H9 (cell line): ENCODE results near the gene LFNG. TPM values are rescaled to one million over a fixed set of nuclear protein-coding genes. Genes with fewer than 3 reads are reported as not detected.

Experiments used
- DNase-seq: peaks from one replicate; pipeline ENCODE4 v3.0.0-alpha.2; 2017
- H2AFZ ChIP-seq: one replicate; pipeline ENCODE4 v1.6.1; 2013; ENCODE audit warnings: mild to moderate bottlenecking, low read length, control low read depth, moderate library complexity
- H2AK5ac ChIP-seq: 2 replicates; pipeline ENCODE4 v1.6.1; 2013; ENCODE audit warnings: low read length, control low read depth, mixed read lengths; ENCODE audit not compliant: insufficient read length
- H2BK120ac ChIP-seq: one replicate; pipeline ENCODE4 v1.6.1; 2013; ENCODE audit warnings: low read depth, mild to moderate bottlenecking, low read length, control low read depth, inconsistent platforms; ENCODE audit not compliant: poor library complexity, severe bottlenecking
- H2BK12ac ChIP-seq: 2 replicates; pipeline ENCODE4 v1.6.1; 2013; ENCODE audit warnings: low read length, control low read depth, mixed read lengths, low read depth; ENCODE audit not compliant: insufficient read length
- H2BK15ac ChIP-seq: 2 replicates; pipeline ENCODE4 v1.6.1; 2013; ENCODE audit warnings: low read depth, low read length, control low read depth
- H2BK20ac ChIP-seq: one replicate; pipeline ENCODE4 v1.6.1; 2013; ENCODE audit warnings: low read depth, mild to moderate bottlenecking, low read length, control low read depth, inconsistent platforms; ENCODE audit not compliant: poor library complexity, severe bottlenecking
- H2BK5ac ChIP-seq: 2 replicates; pipeline ENCODE4 v1.6.1; 2013; ENCODE audit warnings: low read length, control low read depth, mixed read lengths; ENCODE audit not compliant: insufficient read length
- H3K14ac ChIP-seq: 2 replicates; pipeline ENCODE4 v1.6.1; 2013; ENCODE audit warnings: low read length, control low read depth; ENCODE audit not compliant: insufficient read depth
- H3K18ac ChIP-seq: 2 replicates; pipeline ENCODE4 v1.6.1; 2013; ENCODE audit warnings: low read depth, mild to moderate bottlenecking, mixed read lengths, low read length, control low read depth; ENCODE audit not compliant: insufficient read length
- H3K23ac ChIP-seq: 2 replicates; pipeline ENCODE4 v1.6.1; 2013; ENCODE audit warnings: low read length, control low read depth, mixed read lengths, low read depth; ENCODE audit not compliant: insufficient read length
- H3K23me2 ChIP-seq: 2 replicates; pipeline ENCODE4 v1.6.1; 2013; ENCODE audit warnings: low read depth, mild to moderate bottlenecking, mixed read lengths, low read length, control low read depth; ENCODE audit not compliant: insufficient read length, poor library complexity, severe bottlenecking
- H3K27ac ChIP-seq: 2 replicates; pipeline ENCODE4 v1.5.1; 2013; ENCODE audit warnings: low read length, control low read depth, mixed read lengths, low read depth; ENCODE audit not compliant: insufficient read length
- H3K27me3 ChIP-seq: 2 replicates; pipeline ENCODE4 v1.6.1; 2013; ENCODE audit warnings: low read length, control low read depth, inconsistent platforms; ENCODE audit not compliant: insufficient read depth
- H3K4ac ChIP-seq: 2 replicates; pipeline ENCODE4 v1.6.1; 2013; ENCODE audit warnings: low read depth, mild to moderate bottlenecking, control low read depth, inconsistent platforms, low read length, moderate library complexity
- H3K4me1 ChIP-seq: 2 replicates; pipeline ENCODE4 v1.6.1; 2013; ENCODE audit warnings: low read length, control low read depth, inconsistent platforms; ENCODE audit not compliant: insufficient read depth
- H3K4me2 ChIP-seq: 2 replicates; pipeline ENCODE4 v1.6.1; 2013; ENCODE audit warnings: low read length, control low read depth, mixed read lengths; ENCODE audit not compliant: insufficient read length, insufficient read depth
- H3K56ac ChIP-seq: 2 replicates; pipeline ENCODE4 v1.6.1; 2013; ENCODE audit warnings: low read depth, mild to moderate bottlenecking, mixed read lengths, low read length, control low read depth; ENCODE audit not compliant: insufficient read length
- H3K79me1 ChIP-seq: 2 replicates; pipeline ENCODE4 v1.6.1; 2013; ENCODE audit warnings: low read depth, mild to moderate bottlenecking, moderate library complexity, low read length, control low read depth, inconsistent platforms; ENCODE audit not compliant: insufficient read depth, poor library complexity, severe bottlenecking
- H3K79me2 ChIP-seq: 2 replicates; pipeline ENCODE4 v1.6.1; 2013; ENCODE audit warnings: low read length, control low read depth, inconsistent platforms; ENCODE audit not compliant: insufficient read depth
- H3K9ac ChIP-seq: 2 replicates; pipeline ENCODE4 v1.6.1; 2013; ENCODE audit warnings: low read length, control low read depth, mixed read lengths; ENCODE audit not compliant: insufficient read length; ENCODE audit errors: extremely low read depth
- H3K9me3 ChIP-seq: one replicate; pipeline ENCODE4 v1.6.1; 2013; ENCODE audit warnings: low read depth, low read length, inconsistent platforms; ENCODE audit not compliant: control insufficient read depth
- H3T11ph ChIP-seq: one replicate; pipeline ENCODE4 v1.6.1; 2013; ENCODE audit warnings: mild to moderate bottlenecking, low read length, control low read depth, inconsistent platforms
- H4K20me1 ChIP-seq: one replicate; pipeline ENCODE4 v1.6.1; 2013; ENCODE audit not compliant: control insufficient read depth, insufficient read length, insufficient read depth
- H4K5ac ChIP-seq: 2 replicates; pipeline ENCODE4 v1.6.1; 2013; ENCODE audit warnings: low read depth, mild to moderate bottlenecking, mixed read lengths, low read length, control low read depth; ENCODE audit not compliant: insufficient read length
- H4K8ac ChIP-seq: replicated peaks from 2 replicates; pipeline ENCODE4 v1.6.1; 2013; ENCODE audit warnings: low read length, control low read depth, mixed read lengths, low read depth; ENCODE audit not compliant: insufficient read length
- H4K91ac ChIP-seq: 2 replicates; pipeline ENCODE4 v1.6.1; 2013; ENCODE audit warnings: low read depth, mild to moderate bottlenecking, moderate library complexity, mixed read lengths, low read length, control low read depth; ENCODE audit not compliant: insufficient read length
- H3K27ac Mint-ChIP-seq, 3 experiments: 2 replicates in 2 of 3; 3 replicates in 1 of 3; pipeline ENCODE4 v1.8.0; 2020 to 2021; ENCODE audit warnings: mixed read lengths in 3 of 3, mild to moderate bottlenecking in 1 of 3, moderate library complexity in 1 of 3
- H3K27me3 Mint-ChIP-seq: 2 replicates; pipeline ENCODE4 v1.8.0; 2021; ENCODE audit warnings: low read depth, mild to moderate bottlenecking, moderate library complexity, mixed read lengths
- H3K36me3 Mint-ChIP-seq, 3 experiments: 2 replicates in 2 of 3; 3 replicates in 1 of 3; pipeline ENCODE4 v1.8.0; 2020 to 2021; ENCODE audit warnings: low read depth in 3 of 3, mixed read lengths in 3 of 3; ENCODE audit not compliant: insufficient read depth in 1 of 3
- H3K4me1 Mint-ChIP-seq, 2 experiments: 2 replicates each; pipeline ENCODE4 v1.8.0; 2020; ENCODE audit warnings: mixed read lengths in 2 of 2
- H3K4me3 Mint-ChIP-seq, 2 experiments: 2 replicates in 1 of 2; 3 replicates in 1 of 2; pipeline ENCODE4 v1.8.0; 2020 to 2021; ENCODE audit warnings: mild to moderate bottlenecking in 2 of 2, mixed read lengths in 2 of 2, moderate library complexity in 1 of 2
- H3K9me3 Mint-ChIP-seq, 2 experiments: 2 replicates in 1 of 2; 3 replicates in 1 of 2; pipeline ENCODE4 v1.8.0; 2020; ENCODE audit warnings: mild to moderate bottlenecking in 2 of 2, mixed read lengths in 2 of 2, moderate library complexity in 1 of 2
- WGBS: extraction: QIAGEN DNeasy Blood & Tissue Kit; methylation state at CpG from one replicate; pipeline ENCODE4 v1.1.7; 2013; ENCODE audit warnings: missing lambda C conversion rate, low lambda C conversion rate, mixed read lengths; ENCODE audit not compliant: insufficient read length; ENCODE audit errors: extremely low coverage; 5-methylcytosine and 5-hydroxymethylcytosine counted together
- total RNA-seq: library from RNA; stranded (reverse); gene quantifications from 2 replicates; pipeline ENCODE4 v1.2.1, GENCODE V29; 2021
- TF ChIP-seq, protein P1 (sequence below): fragments of 200-600 bp; sonication (generic); conservative IDR thresholded peaks from 3 replicates; pipeline ENCODE4 v1.8.0; 2021; ENCODE audit warnings: antibody characterized with exemption, mild to moderate bottlenecking

Gene LFNG
- total RNA-seq, 1 experiment from 2014 or later, result 52.9 TPM

DNA sequence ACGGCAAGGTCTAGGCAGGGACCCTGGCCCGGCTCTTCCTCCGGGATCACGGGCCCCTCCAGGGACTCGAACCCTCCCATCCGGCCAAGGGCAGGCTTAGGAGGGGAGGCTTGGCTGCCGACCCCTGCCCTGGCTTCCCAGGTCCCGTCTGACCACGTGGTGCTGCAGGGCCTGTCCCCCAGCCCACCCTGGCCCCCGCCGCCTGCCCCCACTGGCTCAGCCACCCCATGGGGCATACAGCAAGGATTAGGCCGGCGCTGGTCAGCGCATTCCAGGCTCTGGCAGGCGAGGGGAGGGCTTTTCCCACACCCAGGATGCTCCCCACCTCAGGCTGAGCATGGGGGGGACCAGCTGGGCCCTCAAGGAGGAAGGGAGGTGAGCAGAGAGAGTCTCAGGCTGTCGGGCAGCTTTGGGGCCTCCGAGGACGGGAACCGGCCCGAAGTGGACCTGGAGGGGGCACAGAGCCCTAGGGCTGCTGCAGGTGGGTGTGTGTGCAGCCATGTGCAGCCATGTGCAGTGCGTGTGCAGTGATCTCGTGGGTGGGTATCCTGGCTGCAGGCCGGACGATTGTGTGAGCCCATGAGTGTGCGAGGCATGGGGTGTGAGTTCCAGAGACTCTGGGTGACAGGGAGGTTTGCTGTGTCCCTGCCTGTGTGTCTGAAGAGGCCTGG is 42.7 kb upstream of the LFNG start:
- no peak overlapping the region for H3K14ac ChIP-seq
- no peak overlapping the region for H2BK20ac ChIP-seq
- H2BK5ac ChIP-seq, result no peak overlapping the region
- H3K9me3 ChIP-seq, result no peaks in the 10 kb centered on the region
- H3K9ac ChIP-seq, result no peak overlapping the region
- H4K5ac ChIP-seq, result no peak overlapping the region
- no peaks in the 10 kb centered on the region for H3K9me3 Mint-ChIP-seq
- peaks cover 2% of the 10 kb centered on the region for H3K27me3 Mint-ChIP-seq
- H3K23ac ChIP-seq, result no peak overlapping the region
- no peaks in the 10 kb centered on the region for H3K23me2 ChIP-seq
- peaks cover 9 to 20% of the 10 kb centered on the region in 2 experiments for H3K4me1 Mint-ChIP-seq
- WGBS, result no CpG with 5 or more reads among the region's 25 CpGs
- H3K56ac ChIP-seq, result no peak overlapping the region
- no peaks in the 10 kb centered on the region for H3K27me3 ChIP-seq
- TF ChIP-seq, protein P1, sequence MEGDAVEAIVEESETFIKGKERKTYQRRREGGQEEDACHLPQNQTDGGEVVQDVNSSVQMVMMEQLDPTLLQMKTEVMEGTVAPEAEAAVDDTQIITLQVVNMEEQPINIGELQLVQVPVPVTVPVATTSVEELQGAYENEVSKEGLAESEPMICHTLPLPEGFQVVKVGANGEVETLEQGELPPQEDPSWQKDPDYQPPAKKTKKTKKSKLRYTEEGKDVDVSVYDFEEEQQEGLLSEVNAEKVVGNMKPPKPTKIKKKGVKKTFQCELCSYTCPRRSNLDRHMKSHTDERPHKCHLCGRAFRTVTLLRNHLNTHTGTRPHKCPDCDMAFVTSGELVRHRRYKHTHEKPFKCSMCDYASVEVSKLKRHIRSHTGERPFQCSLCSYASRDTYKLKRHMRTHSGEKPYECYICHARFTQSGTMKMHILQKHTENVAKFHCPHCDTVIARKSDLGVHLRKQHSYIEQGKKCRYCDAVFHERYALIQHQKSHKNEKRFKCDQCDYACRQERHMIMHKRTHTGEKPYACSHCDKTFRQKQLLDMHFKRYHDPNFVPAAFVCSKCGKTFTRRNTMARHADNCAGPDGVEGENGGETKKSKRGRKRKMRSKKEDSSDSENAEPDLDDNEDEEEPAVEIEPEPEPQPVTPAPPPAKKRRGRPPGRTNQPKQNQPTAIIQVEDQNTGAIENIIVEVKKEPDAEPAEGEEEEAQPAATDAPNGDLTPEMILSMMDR, result no peak
- H3T11ph ChIP-seq, result no peak overlapping the region
- DNase-seq, result no peak
- no peak overlapping the region for H2BK120ac ChIP-seq
- H3K27ac Mint-ChIP-seq, result 0 out of 7 replicates have a peak overlapping the region, but pooled peaks of 2 of the 3 experiments have one; percentile 53 to 65
- H3K4me2 ChIP-seq, result no peak overlapping the region
- H3K4ac ChIP-seq, result no peak overlapping the region
- H2AK5ac ChIP-seq, result no peak overlapping the region
- H3K79me2 ChIP-seq, result no peaks in the 10 kb centered on the region
- no peak overlapping the region for H4K8ac ChIP-seq
- no peak overlapping the region for H2BK15ac ChIP-seq
- H3K79me1 ChIP-seq, result no peaks in the 10 kb centered on the region
- no peak overlapping the region for H3K27ac ChIP-seq
- no peak overlapping the region for H3K18ac ChIP-seq
- H3K4me3 Mint-ChIP-seq, result peak overlapping the region in 1 of 2 experiments; percentile 38; a peak in 1 of 5 replicates
- no peak overlapping the region for H2AFZ ChIP-seq
- no peak overlapping the region for H4K91ac ChIP-seq
- no peaks in the 10 kb centered on the region; the same call in 1 of the 2 replicates for H3K4me1 ChIP-seq
- H2BK12ac ChIP-seq, result no peak overlapping the region
- H4K20me1 ChIP-seq, result no peaks in the 10 kb centered on the region
- H3K36me3 Mint-ChIP-seq, result no peaks in the 10 kb centered on the region
